ENCODE measurements around the gene STK16.

DNA sequence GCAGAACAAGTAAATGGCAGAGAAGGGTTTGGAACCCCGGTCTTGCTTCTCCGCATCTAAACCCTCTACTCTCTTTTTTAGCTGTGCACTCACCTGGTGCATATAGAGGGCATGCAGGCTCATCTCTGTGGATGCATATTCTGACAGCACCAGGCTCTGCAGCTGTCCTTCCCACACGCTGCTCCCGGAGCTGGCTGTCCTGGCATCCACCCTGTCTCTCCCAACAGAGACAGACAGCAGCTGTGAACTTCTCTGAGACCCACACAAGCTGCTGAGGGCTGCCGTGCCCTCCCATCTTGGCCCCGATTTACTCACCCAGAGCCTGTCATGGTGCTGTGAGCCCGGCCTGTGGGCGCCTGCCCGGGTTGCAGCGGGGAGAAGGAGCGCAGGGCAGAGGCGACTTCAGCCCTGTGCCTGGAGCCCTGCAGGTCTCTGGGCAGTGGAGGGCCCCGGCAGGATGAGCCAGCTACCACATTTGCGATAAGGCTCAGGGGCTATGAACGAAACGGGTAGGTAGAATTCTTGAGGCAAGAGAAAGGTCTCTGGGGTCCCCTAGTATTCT, 23.2 kb upstream of the STK16 start:
- TF ChIP-seq, protein P1, sequence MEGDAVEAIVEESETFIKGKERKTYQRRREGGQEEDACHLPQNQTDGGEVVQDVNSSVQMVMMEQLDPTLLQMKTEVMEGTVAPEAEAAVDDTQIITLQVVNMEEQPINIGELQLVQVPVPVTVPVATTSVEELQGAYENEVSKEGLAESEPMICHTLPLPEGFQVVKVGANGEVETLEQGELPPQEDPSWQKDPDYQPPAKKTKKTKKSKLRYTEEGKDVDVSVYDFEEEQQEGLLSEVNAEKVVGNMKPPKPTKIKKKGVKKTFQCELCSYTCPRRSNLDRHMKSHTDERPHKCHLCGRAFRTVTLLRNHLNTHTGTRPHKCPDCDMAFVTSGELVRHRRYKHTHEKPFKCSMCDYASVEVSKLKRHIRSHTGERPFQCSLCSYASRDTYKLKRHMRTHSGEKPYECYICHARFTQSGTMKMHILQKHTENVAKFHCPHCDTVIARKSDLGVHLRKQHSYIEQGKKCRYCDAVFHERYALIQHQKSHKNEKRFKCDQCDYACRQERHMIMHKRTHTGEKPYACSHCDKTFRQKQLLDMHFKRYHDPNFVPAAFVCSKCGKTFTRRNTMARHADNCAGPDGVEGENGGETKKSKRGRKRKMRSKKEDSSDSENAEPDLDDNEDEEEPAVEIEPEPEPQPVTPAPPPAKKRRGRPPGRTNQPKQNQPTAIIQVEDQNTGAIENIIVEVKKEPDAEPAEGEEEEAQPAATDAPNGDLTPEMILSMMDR (IDR thresholded peaks at IDR 0.05; ENCODE audit: low read depth, low read length), result no peak
- TF ChIP-seq EZH2phosphoT487 (IDR thresholded peaks at IDR 0.05; ENCODE audit: low read depth), result no peak
